DOHH2 (cell line): ENCODE measurements around the gene THSD8.

Experiments
- CTCF ChIP-seq: fragments of 200-600 bp; sonication (generic); IDR thresholded peaks from one replicate; pipeline ENCODE4 v1.5.1; 2014; ENCODE audit warnings: antibody characterized with exemption, mild to moderate bottlenecking, low read depth, low read length; ENCODE audit not compliant: poor library complexity, severe bottlenecking
- EZH2phosphoT487 ChIP-seq: fragments of 200-600 bp; sonication (generic); IDR thresholded peaks from 2 replicates; pipeline ENCODE4 v1.6.1; 2017; ENCODE audit warnings: borderline replicate concordance, mild to moderate bottlenecking, antibody characterized with exemption, low read length, moderate library complexity, mixed read lengths

GRCh38 chr19:12821761-12822160 lies 19.9 kb downstream of the THSD8 start:
- TF ChIP-seq CTCF (no peak), EZH2phosphoT487 (no peak)
